ENCODE data around the gene LRRC1.

DNA sequence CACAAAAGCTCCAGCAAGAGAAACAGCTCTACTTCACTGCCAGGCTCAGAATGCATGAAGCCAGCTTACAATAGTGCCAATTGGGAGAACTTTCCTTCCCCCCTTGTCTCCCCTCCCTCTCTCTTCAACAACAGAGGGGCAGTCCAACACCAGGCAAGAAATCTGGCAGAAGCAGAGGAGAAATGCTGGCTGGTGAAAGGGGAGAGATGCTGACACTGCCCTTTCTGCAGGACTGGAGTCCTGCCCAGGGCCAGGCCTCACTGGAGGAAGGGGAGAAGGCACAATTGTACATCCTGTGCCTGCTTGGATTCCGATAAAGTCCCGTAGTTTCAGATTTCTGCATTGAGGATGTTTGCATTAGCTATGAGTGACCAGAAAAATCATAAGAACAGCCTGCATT lies 148.6 kb downstream of the LRRC1 start:
- TF ChIP-seq, protein P1, sequence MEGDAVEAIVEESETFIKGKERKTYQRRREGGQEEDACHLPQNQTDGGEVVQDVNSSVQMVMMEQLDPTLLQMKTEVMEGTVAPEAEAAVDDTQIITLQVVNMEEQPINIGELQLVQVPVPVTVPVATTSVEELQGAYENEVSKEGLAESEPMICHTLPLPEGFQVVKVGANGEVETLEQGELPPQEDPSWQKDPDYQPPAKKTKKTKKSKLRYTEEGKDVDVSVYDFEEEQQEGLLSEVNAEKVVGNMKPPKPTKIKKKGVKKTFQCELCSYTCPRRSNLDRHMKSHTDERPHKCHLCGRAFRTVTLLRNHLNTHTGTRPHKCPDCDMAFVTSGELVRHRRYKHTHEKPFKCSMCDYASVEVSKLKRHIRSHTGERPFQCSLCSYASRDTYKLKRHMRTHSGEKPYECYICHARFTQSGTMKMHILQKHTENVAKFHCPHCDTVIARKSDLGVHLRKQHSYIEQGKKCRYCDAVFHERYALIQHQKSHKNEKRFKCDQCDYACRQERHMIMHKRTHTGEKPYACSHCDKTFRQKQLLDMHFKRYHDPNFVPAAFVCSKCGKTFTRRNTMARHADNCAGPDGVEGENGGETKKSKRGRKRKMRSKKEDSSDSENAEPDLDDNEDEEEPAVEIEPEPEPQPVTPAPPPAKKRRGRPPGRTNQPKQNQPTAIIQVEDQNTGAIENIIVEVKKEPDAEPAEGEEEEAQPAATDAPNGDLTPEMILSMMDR (IDR thresholded peaks at IDR 0.05): no peak
- TF ChIP-seq POLR2A (IDR thresholded peaks at IDR 0.05): no peak

Data from thyroid gland (tissue), 4 donors.